RCC 7860 (cell line): ENCODE data around the gene UVSSA.
"Not testable (repeated sequence)": the region's sequence is repeated elsewhere in the genome, so short reads cannot be mapped to it uniquely, and the experiment has no call there.

Source experiments
- DNase-seq: peaks from one replicate; pipeline ENCODE4 v3.0.0-alpha.2; 2015; ENCODE audit warnings: low spot score
- FAIRE-seq: peaks from 2 replicates; lab custom pipeline; 2012; peaks lifted over from hg19 to GRCh38; lab: Jason Lieb, UNC

The UVSSA gene

DNA sequence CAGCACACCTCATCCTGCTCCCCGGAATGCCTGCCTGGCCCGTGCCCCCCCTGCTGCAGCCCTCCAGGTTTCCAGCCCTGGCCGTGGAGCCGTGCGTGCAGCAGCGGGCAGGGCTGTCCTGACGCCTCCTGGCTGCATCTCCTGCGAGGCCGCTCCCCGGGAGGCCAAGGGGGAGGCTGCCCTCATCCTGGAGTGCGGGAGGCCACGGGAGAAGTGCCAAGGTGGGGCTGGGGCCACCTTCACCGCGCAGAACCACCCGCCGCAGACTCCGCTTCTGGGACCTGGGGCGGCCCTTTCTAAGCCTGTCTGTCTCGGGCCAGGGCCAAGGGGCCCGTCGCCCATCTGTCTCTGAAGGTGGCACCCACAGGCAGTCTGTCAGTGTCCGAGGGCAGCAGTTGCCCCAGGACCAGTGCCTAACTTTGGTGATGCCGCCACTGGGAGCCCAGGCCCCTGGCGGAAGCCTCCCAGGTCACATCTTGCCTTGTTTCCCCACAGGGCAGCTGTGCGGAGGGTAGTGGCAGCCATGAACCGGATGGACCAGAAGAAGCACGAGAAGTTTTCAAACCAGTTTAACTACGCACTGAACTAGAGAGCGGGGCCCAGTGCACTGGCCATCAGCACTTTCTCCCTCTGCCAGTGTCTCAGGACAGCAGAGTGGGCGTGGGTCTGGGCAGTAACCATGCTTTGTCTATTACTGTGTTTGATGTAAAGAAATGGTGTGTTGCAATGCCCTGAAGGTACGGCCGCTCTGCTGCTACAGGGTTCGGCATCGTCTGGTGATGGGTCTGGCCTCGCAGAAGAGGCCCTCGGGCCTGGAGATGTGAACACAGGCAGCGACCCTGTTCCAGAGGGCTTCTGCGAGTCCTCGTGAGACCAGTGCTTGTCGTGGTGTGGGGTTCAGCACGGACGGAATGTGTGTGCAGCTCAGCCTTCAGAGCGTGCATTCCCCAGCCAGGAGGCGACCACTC, 38.6 kb downstream of the UVSSA start:
- DNase-seq (no peak), FAIRE-seq (no peak)

DNA sequence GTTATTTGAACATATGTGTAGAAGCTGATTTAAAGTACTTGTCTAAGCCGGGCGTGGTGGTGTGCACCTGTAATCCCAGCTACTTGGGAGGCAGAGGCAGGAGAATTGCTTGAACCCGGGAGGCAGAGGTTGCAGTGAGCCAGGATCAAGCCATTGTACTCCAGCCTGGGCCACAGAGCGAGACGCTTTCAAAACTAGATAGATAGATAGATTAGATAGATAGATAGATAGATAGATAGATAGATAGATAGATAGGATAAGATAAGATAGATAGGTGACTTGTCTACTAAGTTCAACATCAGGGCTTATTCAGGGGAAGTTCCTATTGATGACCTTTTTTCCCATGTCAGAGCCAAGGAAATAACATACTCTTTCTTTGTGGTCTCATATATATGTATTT, 46.4 kb downstream of the UVSSA start:
- FAIRE-seq, DNase-seq: not testable (repeated sequence)

DNA sequence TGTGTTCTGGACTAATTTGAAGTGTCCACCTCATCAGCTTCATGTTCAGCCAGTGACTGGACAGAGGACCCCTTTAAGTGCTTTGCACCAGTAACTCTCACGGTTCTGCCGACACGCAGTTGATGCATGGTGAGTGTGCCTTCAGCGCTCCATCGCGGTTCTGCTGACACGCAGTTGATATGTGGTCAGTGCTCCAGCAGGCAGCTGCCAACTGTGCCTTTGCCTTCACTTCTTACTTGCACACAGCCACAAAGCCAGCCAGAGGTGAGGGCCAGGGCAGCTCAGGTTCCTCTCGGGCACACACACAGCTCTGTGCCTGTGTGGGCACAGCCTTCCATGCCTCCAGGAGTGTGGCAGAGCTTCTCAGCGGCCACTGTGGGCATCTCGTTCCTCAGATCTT, 46.9 kb downstream of the UVSSA start:
- FAIRE-seq (no peak), DNase-seq (no peak)

DNA sequence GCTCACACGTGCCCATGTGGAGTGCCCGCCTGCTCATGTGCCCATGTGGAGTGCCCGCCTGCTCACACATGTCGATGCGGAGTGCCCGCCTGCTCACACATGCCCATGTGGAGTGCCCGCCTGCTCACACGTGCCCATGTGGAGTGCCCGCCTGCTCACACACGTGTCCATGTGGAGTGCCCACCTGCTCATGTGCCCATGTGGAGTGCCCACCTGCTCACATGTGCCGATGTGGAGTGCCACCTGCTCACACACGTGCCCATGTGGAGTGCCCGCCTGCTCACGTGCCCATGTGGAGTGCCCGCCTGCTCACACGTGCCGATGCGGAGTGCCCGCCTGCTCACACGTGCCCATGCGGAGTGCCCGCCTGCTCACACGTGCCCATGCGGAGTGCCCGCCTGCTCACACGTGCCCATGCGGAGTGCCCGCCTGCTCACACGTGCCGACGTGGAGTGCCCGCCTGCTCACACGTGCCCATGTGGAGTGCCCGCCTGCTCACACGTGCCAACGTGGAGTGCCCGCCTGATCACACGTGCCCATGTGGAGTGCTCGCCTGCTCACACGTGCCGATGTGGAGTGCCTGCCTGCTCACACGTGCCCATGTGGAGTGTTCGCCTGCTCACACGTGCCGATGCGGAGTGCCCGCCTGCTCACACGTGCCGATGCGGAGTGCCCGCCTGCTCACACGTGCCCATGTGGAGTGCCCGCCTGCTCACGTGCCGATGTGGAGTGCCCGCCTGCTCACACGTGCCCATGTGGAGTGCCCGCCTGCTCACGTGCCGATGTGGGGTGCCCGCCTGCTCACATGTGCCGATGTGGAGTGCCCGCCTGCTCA, 47.8 kb downstream of the UVSSA start:
- not testable (repeated sequence) for FAIRE-seq, DNase-seq

DNA sequence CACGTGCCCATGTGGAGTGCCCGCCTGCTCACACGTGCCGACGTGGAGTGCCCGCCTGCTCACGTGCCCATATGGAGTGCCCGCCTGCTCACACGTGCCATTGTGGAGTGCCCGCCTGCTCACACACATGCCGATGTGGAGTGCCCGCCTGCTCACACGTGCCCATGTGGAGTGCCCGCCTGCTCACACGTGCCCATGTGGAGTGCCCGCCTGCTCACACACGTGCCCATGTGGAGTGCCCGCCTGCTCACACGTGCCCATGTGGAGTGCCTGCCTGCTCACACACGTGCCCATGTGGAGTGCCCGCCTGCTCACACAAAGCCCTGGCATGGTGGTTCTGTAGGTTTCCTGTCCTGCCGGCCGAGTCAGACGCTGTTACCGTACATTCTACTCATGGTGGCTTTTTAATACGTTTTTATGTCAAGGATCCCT, 48.4 kb downstream of the UVSSA start:
- DNase-seq, FAIRE-seq: not testable (repeated sequence)

DNA sequence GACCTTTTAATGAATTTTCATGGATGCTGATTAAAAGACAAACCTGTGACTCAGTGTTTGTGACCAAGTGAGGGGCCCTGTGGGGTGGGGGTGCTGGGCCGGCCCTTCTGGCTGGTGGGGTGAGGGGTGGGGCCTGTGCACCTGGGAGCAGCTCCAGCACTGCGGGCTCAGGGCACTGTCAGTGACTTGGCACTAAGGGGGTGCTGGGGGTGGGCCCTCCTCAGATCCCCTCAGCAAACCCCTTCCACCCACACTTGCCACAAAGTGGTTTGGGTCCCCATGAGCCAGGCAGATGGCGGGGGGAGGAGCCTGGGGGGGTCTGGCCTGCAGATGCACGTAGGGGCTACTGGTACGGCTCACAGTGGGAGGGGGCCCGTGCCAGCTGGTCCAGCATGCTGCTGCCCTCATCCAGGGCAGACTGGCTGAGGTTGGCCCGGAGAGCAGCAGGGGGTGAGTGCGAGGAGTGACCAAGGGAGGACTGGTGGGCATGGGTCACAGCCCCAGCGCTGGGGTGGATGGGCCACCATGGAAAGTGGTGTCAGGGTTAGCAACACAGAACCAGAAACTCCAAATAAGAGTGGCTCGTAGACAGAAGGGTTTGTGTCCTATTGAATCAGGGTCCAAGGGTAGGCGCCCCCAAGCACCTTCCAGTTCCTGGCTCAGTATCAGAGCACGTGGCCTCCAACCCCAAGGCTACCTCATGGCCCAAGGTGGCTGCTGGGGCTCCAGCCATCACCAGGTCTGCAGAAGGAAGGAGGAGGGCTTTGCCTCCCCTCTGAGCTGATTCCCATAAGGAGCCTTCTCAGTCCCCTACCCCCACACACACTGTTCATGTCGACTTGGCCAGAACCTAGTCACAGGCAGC, 49.2 kb downstream of the UVSSA start:
- no peak for FAIRE-seq
- DNase-seq: no peak

DNA sequence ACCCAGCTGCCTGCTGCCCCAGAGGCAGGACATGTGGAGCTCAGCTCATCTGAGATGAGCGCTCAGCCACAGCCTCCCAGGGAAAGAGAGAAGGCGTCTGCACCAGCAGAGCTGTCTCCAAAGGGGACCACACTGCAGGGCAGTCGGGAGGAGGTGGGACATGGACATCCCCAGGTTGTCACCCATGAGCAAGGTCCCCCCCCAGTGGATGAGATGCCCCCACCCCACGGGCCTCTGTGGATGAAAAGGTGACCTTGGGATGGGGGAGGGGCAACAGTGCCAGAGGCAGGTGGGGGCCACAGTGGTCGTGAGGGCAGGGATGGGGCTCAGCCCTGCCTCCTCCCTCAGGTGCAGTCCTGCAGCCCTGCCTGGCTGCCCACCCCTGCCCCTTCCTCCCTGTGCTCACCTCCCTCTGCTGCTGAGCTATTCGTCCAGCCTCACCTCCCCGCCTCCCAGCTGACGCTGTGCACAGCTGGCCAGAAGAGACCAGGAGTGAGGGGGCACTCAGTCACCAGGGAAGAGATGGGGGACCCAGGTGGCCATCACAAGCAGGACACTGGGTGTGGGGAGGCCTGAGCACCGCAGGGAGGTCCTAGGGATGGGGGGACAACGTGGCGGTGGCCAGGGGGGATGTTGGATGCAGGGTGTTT, 49.9 kb downstream of the UVSSA start:
- FAIRE-seq (no peak), DNase-seq (no peak)

DNA sequence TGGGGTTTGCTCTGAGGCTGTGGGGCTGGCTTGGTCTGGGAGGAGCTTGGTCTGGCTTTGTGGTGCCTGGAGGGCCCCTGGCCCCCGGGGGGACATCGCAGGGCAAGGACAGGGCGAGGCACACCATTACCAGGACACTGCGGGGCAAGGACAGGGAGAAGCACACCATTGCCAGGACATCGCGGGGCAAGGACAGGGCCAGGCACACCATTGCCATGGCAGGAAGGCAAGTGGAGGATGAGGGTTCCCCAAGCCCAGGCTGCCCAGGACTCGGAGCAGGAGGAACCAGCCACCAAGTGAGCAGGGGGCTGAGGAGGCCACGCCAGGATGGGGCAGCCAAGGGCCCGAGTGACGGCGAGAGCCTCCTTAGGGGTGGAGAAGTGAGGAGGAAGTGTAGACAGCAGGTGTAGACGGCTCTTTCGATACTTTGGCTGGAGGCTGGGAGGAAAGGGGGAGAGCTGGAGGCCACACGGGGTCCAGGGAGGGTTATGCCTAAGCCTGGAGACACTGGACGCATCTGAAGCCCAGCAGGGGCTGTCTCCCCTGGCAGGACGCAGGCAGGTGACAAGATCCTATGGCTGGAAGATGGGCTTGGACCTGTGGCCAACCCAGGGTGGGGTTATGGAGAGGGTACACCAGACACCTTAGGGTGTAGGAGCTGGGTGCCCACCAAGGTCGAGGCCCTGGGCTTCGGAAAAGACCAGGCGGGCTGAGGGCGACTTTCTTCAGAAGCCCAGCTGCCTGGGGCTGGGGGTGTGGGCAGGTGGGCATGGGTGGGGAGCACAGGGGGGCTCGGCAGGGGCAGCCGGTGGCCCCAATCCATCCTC, 51.9 kb downstream of the UVSSA start:
- FAIRE-seq: no peak
- DNase-seq: no peak

DNA sequence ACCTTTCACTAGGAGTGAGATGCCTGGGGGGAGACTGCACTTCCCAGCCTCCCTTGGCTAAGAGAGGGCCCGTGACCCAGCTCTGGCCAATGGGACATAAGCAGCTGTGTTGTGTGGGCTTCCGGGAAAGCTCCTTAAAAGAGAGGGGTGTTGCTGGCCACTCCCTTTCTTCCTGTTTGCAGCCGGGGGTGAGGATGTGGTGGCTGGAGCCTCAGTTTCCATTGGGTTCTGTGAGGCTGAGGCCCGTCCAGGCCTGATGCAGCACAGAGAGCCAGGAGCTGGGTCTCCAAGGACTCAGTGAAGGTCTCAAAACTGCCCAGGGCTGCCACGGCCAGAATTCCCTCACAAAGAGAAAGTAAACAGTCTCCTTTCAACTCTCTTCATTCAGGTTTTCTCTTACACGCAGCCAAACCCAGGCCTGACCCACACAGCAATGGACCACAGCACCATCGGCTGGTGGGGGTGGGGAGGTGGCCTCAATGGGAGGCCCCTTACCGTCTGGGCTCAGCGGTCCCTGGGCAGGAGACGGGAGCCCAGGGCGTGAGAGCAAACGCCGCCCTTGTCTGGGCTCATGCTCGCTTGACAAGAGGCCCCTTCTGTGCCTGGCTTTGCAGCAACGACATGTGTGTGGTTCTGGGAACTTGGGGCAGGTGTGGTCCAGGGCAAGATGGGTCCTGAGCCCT, 52.6 kb downstream of the UVSSA start:
- FAIRE-seq: no peak
- no peak for DNase-seq

DNA sequence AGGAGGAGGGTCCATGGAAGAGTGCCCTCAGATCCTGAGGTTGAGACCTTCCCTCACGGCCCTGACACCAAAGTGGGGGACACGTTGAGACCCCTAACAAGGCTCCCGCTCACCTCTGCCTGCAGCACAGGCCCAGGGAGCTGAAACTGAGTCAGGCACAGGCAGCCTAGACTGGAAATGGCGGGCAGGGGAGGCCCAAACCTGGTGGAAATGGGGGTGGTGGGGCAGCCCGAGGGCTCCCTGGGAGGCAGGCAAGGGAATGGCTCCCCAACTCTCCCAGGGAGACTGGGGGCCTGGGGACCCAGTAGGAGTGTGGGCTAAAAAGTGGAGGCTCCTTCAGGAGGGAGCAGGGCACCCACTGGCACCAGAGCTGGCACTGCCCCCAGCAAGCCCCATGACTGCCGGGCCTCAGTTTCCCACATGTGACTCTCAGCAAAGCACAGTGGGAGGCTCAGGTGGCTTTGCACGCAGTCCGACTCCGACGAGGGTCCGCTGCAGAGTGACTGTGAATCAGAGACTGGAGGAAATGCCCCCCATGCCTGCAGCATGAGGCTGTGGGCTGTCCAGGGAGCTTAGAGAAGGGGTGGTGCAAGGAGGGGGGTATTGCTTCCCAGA, 53.3 kb downstream of the UVSSA start:
- no peak for DNase-seq
- no peak for FAIRE-seq

DNA sequence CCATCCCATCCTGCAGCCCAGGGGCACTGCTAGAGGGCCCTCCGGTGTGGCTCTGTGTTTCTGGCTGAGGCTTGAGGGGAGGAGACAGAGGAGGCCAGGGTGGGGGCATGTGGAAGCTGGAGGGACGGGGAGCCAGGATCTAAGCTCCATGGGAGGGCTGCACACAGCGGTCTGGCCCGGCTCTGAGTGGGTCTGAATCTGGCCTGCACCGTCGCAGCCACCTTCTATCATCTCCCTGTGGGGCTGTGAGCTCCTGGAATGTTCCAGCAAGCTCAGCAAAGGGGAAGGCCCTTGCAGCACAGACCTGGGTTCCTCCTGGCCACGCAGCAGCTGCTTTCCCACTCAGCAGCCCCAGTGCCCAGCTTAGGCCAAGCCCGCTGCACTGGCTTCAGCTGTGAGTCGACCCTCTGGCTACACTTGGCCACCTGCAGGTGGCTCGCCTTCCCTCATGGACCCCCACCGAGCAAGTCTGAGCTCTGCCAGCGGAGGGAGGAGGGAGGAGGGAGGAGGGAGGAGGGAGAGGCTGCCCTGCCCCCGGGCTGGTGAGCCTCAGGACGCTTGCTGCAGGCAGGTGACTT, 53.9 kb downstream of the UVSSA start:
- FAIRE-seq (no peak), DNase-seq (no peak)

DNA sequence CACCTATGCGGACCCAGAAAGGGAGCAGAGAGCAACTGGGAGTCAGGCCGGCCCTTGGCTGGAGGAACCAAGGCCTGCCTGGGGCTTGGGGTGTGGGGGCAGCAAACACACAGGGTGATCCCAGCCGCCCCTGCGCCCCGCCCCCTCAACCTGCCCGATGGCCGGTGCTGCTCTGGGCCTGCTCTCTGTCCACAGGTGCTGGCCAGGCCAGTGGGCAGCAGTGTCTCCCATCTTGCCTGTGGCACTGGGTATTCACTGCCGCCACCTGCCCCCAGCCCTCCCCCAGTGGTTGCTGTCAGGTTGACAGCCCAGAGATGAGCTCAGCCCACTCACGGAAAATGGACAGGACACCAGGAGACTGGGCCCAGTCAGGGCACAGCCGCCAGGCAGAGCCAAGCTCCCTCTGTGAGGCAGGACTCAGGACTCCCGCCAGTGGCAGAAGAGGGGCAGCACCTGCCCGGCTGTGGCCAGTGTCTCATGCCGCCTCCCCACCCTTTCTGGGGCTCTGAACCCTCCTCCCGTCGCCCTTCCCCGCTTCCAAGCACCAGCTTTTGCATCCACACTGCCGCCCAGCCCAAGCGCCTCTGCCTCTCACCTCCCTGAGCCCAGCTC, 54.5 kb downstream of the UVSSA start:
- DNase-seq (no peak), FAIRE-seq (no peak)

DNA sequence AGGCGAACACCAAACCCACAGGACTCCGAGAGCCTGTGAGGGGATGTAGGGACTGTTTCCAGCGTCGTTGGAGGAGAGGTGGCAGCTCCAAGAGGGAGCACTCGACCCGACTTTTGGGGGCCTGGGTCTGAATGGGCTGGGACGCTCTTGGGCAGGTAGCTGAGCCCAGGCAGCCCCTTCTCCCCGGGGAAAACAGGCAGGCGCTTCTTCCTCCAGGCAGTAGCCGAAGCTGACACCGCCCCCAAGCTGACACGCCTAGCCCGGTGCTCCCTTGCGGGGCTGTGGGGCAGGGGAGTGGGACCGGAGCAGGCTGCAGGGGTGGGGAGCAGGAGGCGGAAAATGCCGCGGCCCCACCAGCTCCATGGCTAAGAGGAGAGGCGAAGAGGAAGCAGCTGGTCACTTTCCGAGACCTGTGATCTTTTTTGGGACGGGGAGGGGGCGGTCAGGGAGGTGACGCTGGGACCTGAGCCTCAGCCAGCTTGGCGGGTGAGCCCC, 55.1 kb downstream of the UVSSA start:
- no peak for FAIRE-seq
- DNase-seq: no peak

DNA sequence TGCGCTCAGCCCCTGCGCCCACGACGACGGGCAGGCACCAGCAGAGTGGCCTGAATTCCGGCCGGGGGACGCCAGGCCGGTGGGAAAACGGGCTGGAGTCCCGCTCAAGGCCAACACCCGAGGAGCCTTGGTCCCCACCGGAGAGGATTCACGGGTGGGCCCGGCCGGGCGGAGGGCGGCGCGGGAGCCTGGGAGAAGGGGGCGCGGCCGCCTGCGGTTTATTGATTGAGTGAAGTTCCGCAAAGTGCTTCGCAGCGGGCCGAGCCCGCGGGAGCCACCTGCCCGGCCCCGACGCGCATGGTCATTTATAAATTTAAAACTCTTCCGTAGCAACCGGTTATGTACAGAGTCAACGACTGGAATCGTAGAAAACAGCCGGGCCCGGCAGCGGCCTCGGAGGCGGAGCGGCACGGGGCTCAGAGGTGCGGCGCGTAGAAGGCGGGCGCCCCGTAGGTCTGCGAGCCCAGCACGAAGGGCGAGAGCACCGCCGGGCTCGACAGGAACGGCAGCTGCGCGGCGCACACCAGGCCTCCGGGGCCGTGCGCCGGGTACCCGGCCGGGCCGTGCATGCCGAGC, 55.6 kb downstream of the UVSSA start:
- FAIRE-seq (no peak), DNase-seq (no peak)

DNA sequence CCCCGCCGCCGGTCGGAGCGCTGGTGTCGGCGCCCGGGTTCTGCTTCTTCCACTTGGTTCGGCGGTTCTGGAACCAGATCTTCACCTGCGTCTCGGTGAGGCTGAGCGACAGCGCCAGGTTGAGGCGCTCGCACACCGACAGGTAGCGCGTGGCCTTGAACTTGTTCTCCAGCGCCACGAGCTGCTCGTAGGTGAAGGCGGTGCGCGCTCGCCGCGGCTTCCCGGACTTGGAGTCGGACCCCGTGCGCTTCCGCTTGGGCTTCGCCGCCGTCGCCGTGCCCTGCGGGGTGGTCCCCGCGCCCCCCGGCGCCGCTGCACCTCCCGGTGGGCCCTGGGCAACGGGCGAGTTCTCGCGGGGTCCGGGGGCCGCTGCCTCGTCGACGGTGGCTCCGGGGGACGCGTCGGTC, 56.2 kb downstream of the UVSSA start:
- FAIRE-seq: no peak
- DNase-seq: no peak

DNA sequence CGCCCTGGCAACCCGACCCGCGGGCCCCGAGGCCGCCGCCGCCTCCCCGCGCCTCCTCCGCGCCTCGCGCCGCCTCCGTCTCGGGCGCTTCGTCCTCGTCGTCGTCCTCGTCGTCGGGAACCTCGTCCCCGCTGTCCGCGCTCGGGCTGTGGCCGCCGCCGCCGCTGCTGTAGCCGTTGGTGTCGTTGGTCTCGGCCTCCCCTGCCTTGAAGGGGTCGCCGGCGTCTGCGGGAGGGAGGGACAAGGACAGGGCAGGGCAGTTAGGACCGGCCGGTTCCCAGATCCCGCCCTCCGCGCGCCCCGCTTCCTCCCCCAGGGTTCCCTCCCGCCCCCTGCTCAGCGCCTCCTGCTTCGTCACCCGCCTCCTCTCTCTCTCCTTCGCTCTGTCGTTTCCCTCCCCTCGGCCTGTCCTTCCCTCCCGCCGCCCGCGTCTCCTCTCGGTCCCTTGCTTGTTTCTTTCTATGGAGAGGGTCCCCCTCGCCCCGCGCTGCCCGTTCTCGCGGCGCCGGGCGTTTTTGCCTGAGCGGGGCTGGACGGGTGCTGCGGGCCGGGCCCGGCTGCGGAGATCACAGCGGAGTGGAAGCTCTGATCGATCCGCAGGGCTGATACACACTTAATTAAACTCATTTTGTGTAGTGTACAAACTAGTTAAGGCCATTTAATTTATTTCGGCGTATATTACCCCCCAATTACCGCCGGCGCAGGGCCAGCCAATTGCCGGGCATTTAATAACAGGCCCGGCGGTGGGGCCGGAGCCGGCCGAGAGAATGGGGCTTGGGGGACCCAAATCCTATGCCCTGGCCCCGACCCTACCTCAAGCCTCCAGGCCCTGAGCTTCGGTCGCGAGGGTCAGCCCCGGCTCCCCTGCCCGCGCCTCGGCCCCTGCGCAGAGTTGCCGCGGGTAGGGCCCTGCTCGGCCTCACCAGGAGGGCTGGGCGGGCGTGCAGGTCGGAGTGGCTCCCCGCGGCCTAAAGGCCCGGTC, 56.9 kb downstream of the UVSSA start:
- DNase-seq: no peak
- FAIRE-seq: no peak
